Measurements from ENCODE around the gene IFI44.
A peak's percentile ranks its signal among the peaks of the same experiment; 100 is the strongest.

IFI44 gene

GRCh38 chr1:78649628-78650027 lies at the start of gene IFI44:
Gene IFI44 (plus strand): TSS chr1:78649831. CDS start chr1:78650196, 365 bp downstream.
- DNase-seq: no peak

GRCh38 chr1:78601068-78601467 lies 48.6 kb upstream of the IFI44 start:
- DNase-seq: no peak

GRCh38 chr1:78603206-78603605 lies 46.4 kb upstream of the IFI44 start:
- DNase-seq: no peak

GRCh38 chr1:78604643-78605042 lies 45.0 kb upstream of the IFI44 start:
- no peak for DNase-seq

GRCh38 chr1:78606274-78606673 lies 43.4 kb upstream of the IFI44 start:
- DNase-seq: no peak

GRCh38 chr1:78607334-78607927 lies 42.2 kb upstream of the IFI44 start:
- no peak for DNase-seq

- no peak for DNase-seq
Observed at GRCh38 chr1:78607944-78608343, 41.7 kb upstream of the IFI44 start.

- DNase-seq: peak; percentile 66
Observed at GRCh38 chr1:78617615-78618026, 32.0 kb upstream of the IFI44 start.

GRCh38 chr1:78619032-78619431 lies 30.6 kb upstream of the IFI44 start:
- DNase-seq: no peak

GRCh38 chr1:78619446-78619802 lies 30.2 kb upstream of the IFI44 start:
- DNase-seq: no peak

- DNase-seq: no peak
Observed at GRCh38 chr1:78619803-78620579, 29.6 kb upstream of the IFI44 start, which contains the start of gene IFI44L. Gene IFI44L (plus strand): TSS chr1:78620448. CDS start chr1:78627916, 7,468 bp downstream.

- DNase-seq: no peak
Observed at GRCh38 chr1:78620666-78621065, 29.0 kb upstream of the IFI44 start.

- DNase-seq: no peak
Observed at GRCh38 chr1:78622548-78622947, 27.1 kb upstream of the IFI44 start.

- no peak for DNase-seq
Observed at GRCh38 chr1:78624035-78624434, 25.6 kb upstream of the IFI44 start.

GRCh38 chr1:78627321-78627720 lies 22.3 kb upstream of the IFI44 start:
- no peak for DNase-seq

GRCh38 chr1:78630600-78630999 lies 19.0 kb upstream of the IFI44 start:
- no peak for DNase-seq

- no peak for DNase-seq
Observed at GRCh38 chr1:78633209-78633608, 16.4 kb upstream of the IFI44 start.

- no peak for DNase-seq
Observed at GRCh38 chr1:78640462-78640861, 9.2 kb upstream of the IFI44 start.

GRCh38 chr1:78641558-78641957 lies 8.1 kb upstream of the IFI44 start:
- DNase-seq: no peak

GRCh38 chr1:78645723-78646122 lies 3.9 kb upstream of the IFI44 start:
- DNase-seq: no peak

- no peak for DNase-seq
Observed at GRCh38 chr1:78647238-78647637, 2.4 kb upstream of the IFI44 start.

GRCh38 chr1:78650114-78650660 lies 556 bp downstream of the IFI44 start:
- DNase-seq: no peak

- no peak for DNase-seq
Observed at GRCh38 chr1:78651241-78651640, 1.6 kb downstream of the IFI44 start.

GRCh38 chr1:78652019-78652560 lies 2.5 kb downstream of the IFI44 start:
- no peak for DNase-seq
